IPS-NIHi11 (cell line): ENCODE results near the gene KLHL17.

Experiments used
- DNase-seq: peaks from one replicate; pipeline ENCODE4 v3.0.0; 2012; ENCODE audit warnings: mixed read lengths, low spot score

The KLHL17 gene

DNA sequence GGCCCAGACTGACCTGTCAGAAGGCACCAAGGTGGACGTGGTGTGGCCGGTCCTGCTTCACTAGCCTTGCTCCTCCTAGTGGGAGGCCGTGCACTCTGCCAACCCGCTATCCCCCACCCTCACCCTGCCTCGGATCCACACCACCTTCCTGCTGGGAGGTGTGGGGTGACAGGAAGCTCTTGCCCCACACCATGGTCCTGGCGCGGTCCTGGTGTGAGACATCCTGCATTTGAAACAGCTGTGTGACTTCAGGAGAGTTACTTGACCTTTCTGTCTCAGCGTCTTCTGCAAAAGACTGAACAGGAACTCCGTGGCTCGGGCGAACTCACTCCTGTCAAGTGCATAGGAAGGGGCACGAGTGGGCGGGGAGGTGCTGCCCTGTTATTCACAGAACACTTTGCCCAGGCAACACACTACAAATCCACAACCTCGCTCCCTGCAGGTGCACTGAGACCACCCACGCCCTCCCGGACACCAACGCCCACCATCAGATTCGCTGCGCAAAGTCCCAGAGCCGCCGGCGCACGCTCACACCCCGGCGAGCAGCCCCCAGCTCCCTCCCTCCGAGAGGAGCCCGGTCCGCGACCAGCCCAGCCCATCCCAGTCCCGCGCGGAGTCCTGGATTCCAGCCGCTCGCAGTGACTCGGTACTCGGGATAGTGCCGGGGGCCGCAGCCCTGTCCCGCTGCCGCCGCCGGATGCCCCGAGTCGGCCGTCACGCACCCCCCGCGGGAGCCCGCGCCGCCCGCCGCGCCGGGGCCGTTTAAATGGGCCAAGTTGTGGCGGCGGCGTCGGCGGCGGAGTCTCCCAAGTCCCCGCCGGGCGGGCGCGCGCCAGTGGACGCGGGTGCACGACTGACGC lies 37.0 kb upstream of the KLHL17 start, which contains the start of gene SAMD11:
TSS of gene SAMD11 (plus strand) at position 793 of the 860 bp plus-strand sequence. CDS start 509 bp downstream, outside the sequence.
- peak; percentile 71 for DNase-seq

- DNase-seq: peak; percentile 39
Measured at GRCh38 chr1:923991-924655, 36.3 kb upstream of the KLHL17 start.

GRCh38 chr1:924656-925560 lies 35.5 kb upstream of the KLHL17 start:
- DNase-seq: peak; percentile 60

- peak; percentile 54 for DNase-seq
Measured at GRCh38 chr1:925561-926421, 34.6 kb upstream of the KLHL17 start.

- DNase-seq: no peak
Measured at GRCh38 chr1:927234-927633, 33.1 kb upstream of the KLHL17 start.

DNA sequence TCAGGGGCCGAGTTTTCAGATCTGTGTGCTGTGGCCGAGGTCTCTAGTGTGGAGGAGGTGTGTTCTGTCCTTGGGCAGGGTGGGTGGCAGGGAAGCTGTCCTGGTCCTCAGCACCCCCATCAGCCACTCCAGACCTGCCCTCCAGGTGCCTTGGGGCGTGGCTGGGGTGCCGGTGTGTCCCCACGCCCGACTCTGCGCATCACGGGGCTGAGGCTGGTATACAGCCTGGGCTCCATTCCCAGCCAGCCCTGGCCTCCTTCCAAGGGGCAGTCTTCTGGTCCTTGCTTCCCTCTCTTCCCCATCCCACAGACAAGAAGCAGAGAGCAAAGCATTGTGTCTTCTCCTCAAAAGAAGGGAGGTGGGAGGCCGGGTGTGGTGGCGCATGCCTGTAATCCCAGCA lies 32.6 kb upstream of the KLHL17 start:
- no peak for DNase-seq

- DNase-seq: no peak
Measured at GRCh38 chr1:928825-929661, 31.3 kb upstream of the KLHL17 start.

DNA sequence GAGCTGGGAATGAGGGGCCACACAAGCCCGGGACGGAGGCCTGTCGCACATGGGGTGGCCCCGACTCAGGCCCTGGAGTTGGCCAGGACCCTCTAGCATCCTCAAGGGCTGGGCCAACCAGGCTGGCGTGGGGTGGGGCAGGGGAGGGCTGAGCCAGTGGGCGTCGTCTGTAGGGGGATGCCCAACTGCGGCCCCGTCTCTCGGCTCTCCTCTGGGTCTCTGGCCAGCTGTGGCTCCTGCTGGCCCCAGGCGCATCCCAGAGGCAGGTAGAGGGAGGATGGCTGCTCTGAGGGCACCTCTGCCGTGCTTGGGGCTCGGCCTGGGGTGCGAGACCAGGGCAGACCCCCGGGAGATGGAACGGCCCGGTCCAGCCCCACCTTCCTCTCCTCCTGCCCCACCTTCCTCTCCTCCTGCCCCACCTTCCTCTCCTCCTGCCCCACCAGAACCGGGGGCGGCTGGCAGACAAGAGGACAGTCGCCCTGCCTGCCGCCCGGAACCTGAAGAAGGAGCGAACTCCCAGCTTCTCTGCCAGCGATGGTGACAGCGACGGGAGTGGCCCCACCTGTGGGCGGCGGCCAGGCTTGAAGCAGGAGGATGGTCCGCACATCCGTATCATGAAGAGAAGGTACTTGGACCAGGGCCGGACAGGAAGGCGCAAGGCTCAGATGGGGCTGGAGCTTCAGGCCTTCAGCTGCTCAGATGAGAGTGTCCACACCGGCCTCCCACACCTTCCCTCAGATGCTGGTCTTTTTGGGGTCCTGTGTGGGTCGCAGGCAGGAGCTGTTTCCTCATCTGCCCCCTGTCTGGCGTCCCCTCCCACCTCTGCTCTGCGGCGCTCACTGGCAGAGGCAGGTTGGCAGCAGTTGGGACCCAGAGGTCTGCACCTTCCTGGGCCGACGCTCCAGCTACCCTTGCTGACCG lies 30.4 kb upstream of the KLHL17 start:
- no peak for DNase-seq

DNA sequence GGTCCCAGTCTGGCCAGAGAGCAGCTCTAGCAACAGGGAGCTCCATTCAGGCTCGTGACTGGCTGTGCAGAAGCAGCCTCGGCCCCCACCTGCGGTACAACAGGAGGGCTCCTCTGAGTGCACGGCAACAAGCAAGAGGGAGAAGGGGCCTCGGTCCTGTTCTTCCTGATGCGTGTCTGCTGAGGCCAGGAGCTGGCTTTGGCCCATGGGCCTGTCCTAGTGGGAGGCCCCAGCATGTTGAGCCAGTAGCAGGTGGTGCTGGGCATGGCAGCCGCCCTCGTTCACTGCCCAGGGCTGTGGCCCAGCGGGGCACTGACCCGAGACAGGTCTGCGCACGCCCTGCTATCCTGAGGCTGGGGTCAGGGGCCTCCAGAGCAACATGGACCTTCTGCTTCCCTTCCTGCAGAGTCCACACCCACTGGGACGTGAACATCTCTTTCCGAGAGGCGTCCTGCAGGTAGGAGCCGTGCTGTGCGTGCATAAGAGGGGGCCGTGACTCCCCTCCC lies 29.7 kb upstream of the KLHL17 start:
- no peak for DNase-seq

- no peak for DNase-seq
Measured at GRCh38 chr1:931380-932172, 28.8 kb upstream of the KLHL17 start.

- no peak for DNase-seq
Measured at GRCh38 chr1:932173-932510, 28.2 kb upstream of the KLHL17 start.

GRCh38 chr1:932776-933602 lies 27.4 kb upstream of the KLHL17 start:
- no peak for DNase-seq

DNA sequence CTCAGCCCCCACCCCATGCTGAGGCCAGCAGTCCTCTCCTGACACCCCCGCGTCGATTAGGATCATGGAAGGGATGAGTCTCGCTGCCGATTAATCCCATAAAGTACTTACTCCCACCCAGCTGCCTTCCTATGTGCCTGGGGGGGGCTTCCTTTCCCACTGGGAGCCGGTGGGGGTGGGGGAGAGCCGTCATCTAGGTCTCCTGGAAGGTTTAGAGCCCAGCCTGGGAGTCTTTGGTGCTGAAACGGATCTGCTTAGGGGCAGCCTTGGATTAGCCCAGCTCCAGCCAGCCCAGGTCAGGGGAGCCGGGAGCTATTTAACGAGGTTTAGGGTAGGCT lies 26.8 kb upstream of the KLHL17 start:
- DNase-seq: no peak

DNA sequence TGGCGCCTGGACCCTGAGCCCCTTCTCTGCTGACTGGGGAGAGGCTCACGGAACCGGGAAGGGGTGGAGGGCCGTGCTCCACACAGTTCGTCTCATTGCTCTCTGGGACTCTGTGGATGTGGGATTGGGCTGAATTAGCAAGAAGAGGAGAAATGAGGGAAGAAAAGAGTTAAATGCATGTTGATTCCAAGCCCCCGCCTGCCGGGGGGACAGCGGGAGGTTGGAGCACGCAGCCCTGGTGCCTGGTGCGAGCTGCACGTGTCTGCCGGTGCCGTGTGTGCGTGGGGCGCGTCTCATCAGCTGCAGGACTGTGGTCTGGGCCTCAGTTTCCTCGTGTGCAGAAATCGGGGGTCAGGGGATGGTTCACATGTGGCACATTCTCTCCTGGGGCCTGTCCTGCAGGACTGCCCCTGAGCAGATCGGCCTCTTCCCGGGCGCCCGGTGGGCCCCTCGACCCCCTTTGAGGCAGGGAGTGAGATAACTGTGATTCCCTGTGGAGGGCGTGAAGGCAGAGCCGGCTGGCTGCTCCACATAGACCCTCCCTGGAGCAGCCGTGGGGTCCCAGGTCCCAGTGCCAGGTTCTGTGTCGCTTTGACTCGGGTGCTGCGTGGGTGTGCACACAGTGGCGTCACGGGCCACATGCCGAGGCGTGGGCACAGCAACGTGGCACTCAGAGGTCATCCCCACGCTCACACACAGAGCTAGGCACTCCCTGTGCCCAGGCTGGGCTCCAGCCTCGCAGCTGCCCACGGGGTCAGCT lies 25.2 kb upstream of the KLHL17 start:
- DNase-seq: no peak

DNA sequence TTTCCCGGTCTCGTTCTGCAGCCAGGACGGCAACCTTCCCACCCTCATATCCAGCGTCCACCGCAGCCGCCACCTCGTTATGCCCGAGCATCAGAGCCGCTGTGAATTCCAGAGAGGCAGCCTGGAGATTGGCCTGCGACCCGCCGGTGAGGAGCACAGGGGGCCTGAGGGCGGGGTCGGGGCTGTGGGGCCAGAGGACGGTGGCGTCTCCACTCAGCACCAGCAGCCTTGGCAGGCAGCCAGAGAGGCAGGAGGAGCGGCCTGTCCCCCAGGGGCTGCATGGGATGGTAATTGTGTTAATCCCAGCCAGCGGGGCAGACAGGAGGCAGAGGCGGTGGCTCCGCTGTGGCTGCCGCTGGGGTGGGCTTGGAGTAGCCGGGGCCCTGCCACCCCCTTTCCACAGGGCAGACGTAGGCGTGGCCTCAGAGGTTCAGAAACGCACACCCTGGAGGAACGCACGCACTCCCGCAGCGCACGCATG lies 24.6 kb upstream of the KLHL17 start:
- peak; percentile 72 for DNase-seq

- no peak for DNase-seq
Measured at GRCh38 chr1:936348-937264, 23.8 kb upstream of the KLHL17 start.
